Mesothelial cell of epicardium (in vitro differentiated cells): ENCODE measurements around the gene SIAH3. TPM values are rescaled to one million over a fixed set of nuclear protein-coding genes. Genes with fewer than 3 reads are reported as not detected.

Source experiments
- DNase-seq, 2 experiments: peaks; one replicate each; pipeline ENCODE4 v3.0.0; 2021; ENCODE audit warnings: low spot score in 2 of 2; ENCODE audit not compliant: unreplicated experiment in 2 of 2
- H3K27ac Mint-ChIP-seq: 2 replicates; pipeline ENCODE4 v1.8.0; 2021; ENCODE audit warnings: mixed read lengths
- H3K27me3 Mint-ChIP-seq: 2 replicates; pipeline ENCODE4 v1.8.0; 2021; ENCODE audit warnings: low read depth, mixed read lengths
- H3K36me3 Mint-ChIP-seq: 2 replicates; pipeline ENCODE4 v1.8.0; 2021; ENCODE audit warnings: mixed read lengths
- H3K4me1 Mint-ChIP-seq: 2 replicates; pipeline ENCODE4 v1.8.0; 2021; ENCODE audit warnings: mixed read lengths
- H3K4me3 Mint-ChIP-seq: 2 replicates; pipeline ENCODE4 v1.8.0; 2021; ENCODE audit warnings: mild to moderate bottlenecking, moderate library complexity, mixed read lengths
- H3K9me3 Mint-ChIP-seq: 2 replicates; pipeline ENCODE4 v1.8.0; 2021; ENCODE audit warnings: mixed read lengths
- CTCF ChIP-seq: fragments of 200-600 bp; sonication (generic); IDR thresholded peaks from one replicate; pipeline ENCODE4 v1.5.0; 2021; ENCODE audit warnings: antibody characterized with exemption; ENCODE audit not compliant: unreplicated experiment
- total RNA-seq: library from RNA; stranded (reverse); gene quantifications from 3 replicates; pipeline ENCODE4 v1.2.1, GENCODE V29; 2021

The SIAH3 gene
- total RNA-seq, 1 donor from 2014 or later: 0.42 TPM

- H3K36me3 Mint-ChIP-seq: no peaks in the 10 kb centered on the region
- H3K27ac Mint-ChIP-seq: no peak overlapping the region
- no peak overlapping the region for H3K4me3 Mint-ChIP-seq
- no peak for TF ChIP-seq CTCF
- H3K9me3 Mint-ChIP-seq: no peaks in the 10 kb centered on the region
- DNase-seq: no peak
- H3K4me1 Mint-ChIP-seq: peaks cover 1% of the 10 kb centered on the region
- H3K27me3 Mint-ChIP-seq: no peaks in the 10 kb centered on the region
Measured at GRCh38 chr13:45828256-45828968, 23.1 kb downstream of the SIAH3 start.

- H3K27ac Mint-ChIP-seq: no peak overlapping the region
- no peak for DNase-seq
- no peak overlapping the region for H3K4me3 Mint-ChIP-seq
- TF ChIP-seq CTCF: no peak
- H3K4me1 Mint-ChIP-seq: peaks cover 3% of the 10 kb centered on the region
- H3K36me3 Mint-ChIP-seq: no peaks in the 10 kb centered on the region
- H3K27me3 Mint-ChIP-seq: no peaks in the 10 kb centered on the region
- H3K9me3 Mint-ChIP-seq: no peaks in the 10 kb centered on the region
Measured at GRCh38 chr13:45827318-45827717, 24.2 kb downstream of the SIAH3 start.

GRCh38 chr13:45826731-45827130 is 24.8 kb downstream of the SIAH3 start:
- no peak for DNase-seq
- TF ChIP-seq CTCF: no peak

GRCh38 chr13:45825387-45825650 is 26.2 kb downstream of the SIAH3 start:
- no peak for DNase-seq
- H3K27me3 Mint-ChIP-seq: peaks cover 2% of the 10 kb centered on the region
- no peak for TF ChIP-seq CTCF
- no peaks in the 10 kb centered on the region for H3K36me3 Mint-ChIP-seq
- no peak overlapping the region for H3K4me3 Mint-ChIP-seq
- H3K9me3 Mint-ChIP-seq: no peaks in the 10 kb centered on the region
- H3K27ac Mint-ChIP-seq: no peak overlapping the region
- peaks cover 3% of the 10 kb centered on the region for H3K4me1 Mint-ChIP-seq

More at GRCh38 chr13:45826731-45827130, 24.8 kb downstream of the SIAH3 start:
- no peak overlapping the region for H3K4me3 Mint-ChIP-seq
- no peak overlapping the region for H3K27ac Mint-ChIP-seq
- no peaks in the 10 kb centered on the region for H3K27me3 Mint-ChIP-seq
- H3K36me3 Mint-ChIP-seq: no peaks in the 10 kb centered on the region
- H3K9me3 Mint-ChIP-seq: no peaks in the 10 kb centered on the region
- H3K4me1 Mint-ChIP-seq: peaks cover 3% of the 10 kb centered on the region

GRCh38 chr13:45823583-45823982 is 28.0 kb downstream of the SIAH3 start:
- Mint-ChIP-seq H3K4me3 (no peak overlapping the region), H3K27me3 (peaks cover 5% of the 10 kb centered on the region), H3K36me3 (no peaks in the 10 kb centered on the region), H3K9me3 (peaks cover 1% of the 10 kb centered on the region), H3K27ac (no peak overlapping the region), H3K4me1 (peaks cover 3% of the 10 kb centered on the region)
- DNase-seq: no peak
- TF ChIP-seq CTCF: no peak

- no peaks in the 10 kb centered on the region for H3K36me3 Mint-ChIP-seq
- H3K27ac Mint-ChIP-seq: no peak overlapping the region
- no peak overlapping the region for H3K4me3 Mint-ChIP-seq
- peaks cover 11% of the 10 kb centered on the region for H3K9me3 Mint-ChIP-seq
- TF ChIP-seq CTCF: no peak
- peaks cover 3% of the 10 kb centered on the region for H3K4me1 Mint-ChIP-seq
- DNase-seq: no peak
- H3K27me3 Mint-ChIP-seq: peaks cover 5% of the 10 kb centered on the region
Measured at GRCh38 chr13:45821811-45822210, 29.7 kb downstream of the SIAH3 start.
